Psoas muscle (tissue), 8 donors: ENCODE measurements around the gene CNPY1. TPM values are rescaled to one million over a fixed set of nuclear protein-coding genes. Genes with fewer than 3 reads are reported as not detected.

Experiments used
- ATAC-seq, 4 donors: fragments of 200-7000 bp; cut with Tn5 transposase; one replicate each; pipeline ENCODE4 v1.9.1; 2020; ENCODE audit warnings: moderate library complexity in 3 of 4, mild to moderate bottlenecking in 2 of 4
- DNase-seq, 2 donors: peaks; one replicate each; pipeline ENCODE4 v3.0.0-alpha.2; 2020
- H3K27ac ChIP-seq: fragments of 200-600 bp; one replicate; pipeline ENCODE4 v1.8.0; 2022
- H3K27me3 ChIP-seq, 3 donors: fragments of 200-600 bp in 1 of 3; one replicate each; pipeline versions ENCODE4 v1.6.1 to v1.8.0; 2013 to 2022; ENCODE audit warnings: low read length in 2 of 3, mild to moderate bottlenecking in 2 of 3, moderate library complexity in 1 of 3; ENCODE audit not compliant: insufficient read depth in 3 of 3
- H3K36me3 ChIP-seq, 2 donors: fragments of 200-600 bp in 1 of 2; one replicate each; pipeline versions ENCODE4 v1.6.1 to v1.8.0; 2013 to 2022; ENCODE audit warnings: low read depth in 1 of 2, mild to moderate bottlenecking in 1 of 2, moderate library complexity in 1 of 2; ENCODE audit not compliant: insufficient read depth in 1 of 2
- H3K4me1 ChIP-seq: fragments of 200-600 bp; one replicate; pipeline ENCODE4 v1.8.0; 2022
- H3K4me3 ChIP-seq: fragments of 200-600 bp; one replicate; pipeline ENCODE4 v1.8.0; 2022; ENCODE audit warnings: mild to moderate bottlenecking
- H3K9me3 ChIP-seq: fragments of 200-600 bp; one replicate; pipeline ENCODE4 v1.8.0; 2022
- WGBS, 3 donors: extraction: QIAGEN DNeasy Blood & Tissue Kit; methylation state at CpG; one replicate each; pipeline versions ENCODE4 v1.1.6 to v1.1.7; 2013; 5-methylcytosine and 5-hydroxymethylcytosine counted together
- intact Hi-C, 2 donors: fragments of 100-400 bp; cut with DNase I; formaldehyde crosslinking; loops; one replicate each; pipeline versions ENCODE4 v1.11.0 to v1.14.2; 2022
- polyA plus RNA-seq, 3 donors: library from polyadenylated mRNA; stranded (reverse); fragments of 200-250 nt; gene quantifications; one replicate each; pipeline ENCODE4 v1.2.3, GENCODE V29; 2013
- total RNA-seq, 4 donors: library from RNA; stranded (reverse); fragmentation: NEBNext Ultra II Directional in 2 of 4; extraction: Animal tissue kit (Norgen Biotek cat#: 25700) in 2 of 4; gene quantifications; one replicate each; pipeline versions ENCODE4 v1.2.1 to v1.2.4, GENCODE V29; 2021 to 2023
- TF ChIP-seq, protein P1 (sequence below): fragments of 200-600 bp; IDR thresholded peaks from one replicate; pipeline ENCODE4 v1.8.0; 2022; ENCODE audit warnings: antibody characterized with exemption
- donor health status: healthy with polysubstance abuse.
- donor health status: DM: no; HTN: no; CAD: no; lungs with moderate emphysema.
- donor health status: Bipolar disorder and iron deficiency.
- donor health status: healthy.
- donor health status: DM: yes; HTN: yes; CAD: no.
- donor health status: DM: no; HTN: no; CAD: no.
- donor health status: DM: no; HTN: no; CAD: no.
- donor health status: DM: yes; HTN: yes; CAD: no.

Gene CNPY1
- total and polyA plus RNA-seq, 7 donors = not detected

DNA sequence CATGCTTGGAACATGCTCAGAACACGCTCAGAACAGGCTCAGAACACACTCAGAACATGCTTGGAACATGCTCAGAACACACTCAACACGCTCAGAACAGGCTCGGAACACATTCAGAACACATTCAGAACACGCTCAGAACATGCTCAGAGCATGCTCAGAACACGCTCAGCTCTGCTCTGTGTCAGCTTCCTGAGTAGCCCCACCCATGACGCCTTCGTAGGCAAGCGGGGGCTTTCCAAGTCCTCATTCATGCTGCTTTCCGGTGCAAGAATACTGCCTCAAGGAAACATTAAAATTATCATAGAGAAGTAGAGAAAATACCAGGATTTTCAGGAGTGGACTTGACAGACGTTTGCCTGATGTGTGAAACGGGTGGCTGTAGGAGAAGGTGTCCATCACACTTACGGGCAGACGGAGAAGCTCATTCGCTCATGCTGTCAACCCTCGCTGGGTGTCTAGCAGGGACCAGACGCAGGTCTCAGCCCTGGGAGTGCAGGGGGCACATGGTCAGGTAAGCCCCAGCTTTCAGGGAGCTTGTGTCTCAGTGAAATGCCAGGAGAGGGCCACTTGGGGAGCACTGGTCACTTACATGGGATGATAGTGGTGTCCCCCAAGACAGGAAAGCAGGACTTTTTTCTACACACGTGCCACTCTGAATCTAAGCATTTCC is 63.7 kb downstream of the CNPY1 start:
- peaks cover 0 to 60% (median 9%) of the 10 kb centered on the region in 3 donors for H3K27me3 ChIP-seq

DNA sequence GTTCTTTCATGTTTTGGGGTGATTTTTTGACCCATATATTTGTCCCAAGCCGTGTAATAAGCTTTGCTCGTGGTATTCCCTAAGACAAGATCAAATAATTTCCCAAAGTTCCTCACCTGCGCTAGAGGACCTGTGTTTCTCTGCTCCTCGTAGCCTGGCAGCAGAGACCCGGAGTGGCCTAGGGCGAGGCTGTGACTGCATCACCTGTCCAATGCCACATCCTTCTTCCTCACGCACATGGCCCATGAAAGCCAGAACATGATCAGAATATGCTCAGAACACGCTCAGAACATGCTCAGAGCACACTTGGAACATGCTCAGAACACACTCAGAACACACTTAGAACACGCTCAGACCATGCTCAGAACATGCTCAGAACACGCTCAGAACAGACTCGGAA is 64.6 kb downstream of the CNPY1 start:
- 88 to 92% (median 90%) methylated on average over 11 of the region's 11 CpGs for WGBS, 3 donors
- no peak overlapping the region for H3K27ac ChIP-seq
- peaks cover 0 to 64% (median 9%) of the 10 kb centered on the region in 3 donors for H3K27me3 ChIP-seq
- no peaks in the 10 kb centered on the region for H3K36me3 ChIP-seq
- intact Hi-C loops = no loop called here
- TF ChIP-seq, protein P1, sequence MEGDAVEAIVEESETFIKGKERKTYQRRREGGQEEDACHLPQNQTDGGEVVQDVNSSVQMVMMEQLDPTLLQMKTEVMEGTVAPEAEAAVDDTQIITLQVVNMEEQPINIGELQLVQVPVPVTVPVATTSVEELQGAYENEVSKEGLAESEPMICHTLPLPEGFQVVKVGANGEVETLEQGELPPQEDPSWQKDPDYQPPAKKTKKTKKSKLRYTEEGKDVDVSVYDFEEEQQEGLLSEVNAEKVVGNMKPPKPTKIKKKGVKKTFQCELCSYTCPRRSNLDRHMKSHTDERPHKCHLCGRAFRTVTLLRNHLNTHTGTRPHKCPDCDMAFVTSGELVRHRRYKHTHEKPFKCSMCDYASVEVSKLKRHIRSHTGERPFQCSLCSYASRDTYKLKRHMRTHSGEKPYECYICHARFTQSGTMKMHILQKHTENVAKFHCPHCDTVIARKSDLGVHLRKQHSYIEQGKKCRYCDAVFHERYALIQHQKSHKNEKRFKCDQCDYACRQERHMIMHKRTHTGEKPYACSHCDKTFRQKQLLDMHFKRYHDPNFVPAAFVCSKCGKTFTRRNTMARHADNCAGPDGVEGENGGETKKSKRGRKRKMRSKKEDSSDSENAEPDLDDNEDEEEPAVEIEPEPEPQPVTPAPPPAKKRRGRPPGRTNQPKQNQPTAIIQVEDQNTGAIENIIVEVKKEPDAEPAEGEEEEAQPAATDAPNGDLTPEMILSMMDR = no peak
- H3K4me3 ChIP-seq = no peak overlapping the region
- no peaks in the 10 kb centered on the region for H3K9me3 ChIP-seq
- no peak for ATAC-seq
- DNase-seq = no peak
- H3K4me1 ChIP-seq = no peaks in the 10 kb centered on the region

More for the DNA sequence above, 63.7 kb downstream of the CNPY1 start:
- DNase-seq (no peak), ATAC-seq (no peak)
- Histone ChIP-seq H3K4me1 (no peaks in the 10 kb centered on the region), H3K9me3 (no peaks in the 10 kb centered on the region), H3K27ac (no peak overlapping the region), H3K36me3 (no peaks in the 10 kb centered on the region), H3K4me3 (no peak overlapping the region)
- intact Hi-C loops = no loop called here
- TF ChIP-seq, protein P1 = no peak
- 68 to 72% (median 68%) methylated on average over 17 of the region's 17 CpGs for WGBS, 3 donors

DNA sequence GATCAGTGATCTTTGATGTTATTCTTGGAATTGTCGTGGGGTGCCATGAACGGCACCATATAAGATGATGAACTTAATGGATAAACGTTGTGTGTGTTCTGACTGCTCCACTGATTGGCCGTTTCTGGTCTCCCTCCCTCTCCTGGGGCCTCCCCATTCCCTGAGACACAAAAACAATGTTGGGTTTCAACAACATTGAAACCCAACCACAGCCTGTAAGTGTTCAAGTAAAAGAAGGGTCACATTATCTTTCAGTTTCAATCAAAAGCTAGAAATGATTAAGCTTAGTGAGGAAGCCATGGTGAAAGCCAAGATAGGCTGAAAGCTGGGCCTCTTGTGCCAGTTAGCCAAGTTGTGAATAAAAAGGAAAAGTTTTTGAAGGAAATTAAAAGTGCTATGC is 68.9 kb downstream of the CNPY1 start:
- no peak overlapping the region for H3K4me3 ChIP-seq
- H3K9me3 ChIP-seq = no peaks in the 10 kb centered on the region
- DNase-seq = no peak
- no peaks in the 10 kb centered on the region for H3K36me3 ChIP-seq
- no peak for ATAC-seq
- 65 to 76% (median 76%) methylated on average over 4 of the region's 4 CpGs for WGBS, 3 donors
- intact Hi-C loops = no loop called here
- H3K4me1 ChIP-seq = no peaks in the 10 kb centered on the region
- H3K27ac ChIP-seq = no peak overlapping the region
- H3K27me3 ChIP-seq = peaks cover 0 to 72% (median 17%) of the 10 kb centered on the region in 3 donors
- TF ChIP-seq, protein P1 = no peak

DNA sequence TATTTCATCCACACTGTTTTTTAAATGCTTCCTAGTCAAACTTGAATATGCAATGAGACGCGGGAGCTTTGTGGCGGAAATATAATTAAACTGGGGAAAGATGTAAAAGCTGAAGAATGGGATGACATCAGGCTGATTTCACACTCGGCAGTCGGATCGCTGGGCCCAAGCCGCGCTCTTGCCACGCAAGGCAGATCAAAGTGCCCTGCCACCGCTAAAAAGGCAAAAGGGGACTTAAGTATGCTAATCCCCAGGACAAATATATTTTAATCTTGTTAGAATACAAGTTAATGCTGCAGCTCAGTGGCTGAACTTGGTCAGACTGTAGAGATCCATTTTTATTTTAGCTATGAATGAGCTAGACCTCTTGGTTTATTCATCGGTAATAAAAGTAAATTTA is 74.6 kb downstream of the CNPY1 start:
- WGBS, 3 donors = 9 to 15% (median 13%) methylated on average over 11 of the region's 11 CpGs
- ATAC-seq (no peak), DNase-seq (no peak)
- Histone ChIP-seq H3K4me1 (peaks cover 14% of the 10 kb centered on the region), H3K9me3 (no peaks in the 10 kb centered on the region), H3K27ac (no peak overlapping the region), H3K36me3 (no peaks in the 10 kb centered on the region), H3K27me3 (peaks cover 0 to 98% (median 48%) of the 10 kb centered on the region in 3 donors), H3K4me3 (no peak overlapping the region)
- intact Hi-C loops = no loop called here
- TF ChIP-seq, protein P1 = no peak
